GM18867 (cell line): ENCODE data around the gene SIGLEC12.
"Not testable (repeated sequence)": the region's sequence is repeated elsewhere in the genome, so short reads cannot be mapped to it uniquely, and the experiment has no call there.

ENCODE experiments used
- ATAC-seq: cut with Tn5 transposase; IDR thresholded peaks from one replicate; pipeline ENCODE4 v1.9.1; 2021; ENCODE audit warnings: mild to moderate bottlenecking, moderate library complexity; ENCODE audit not compliant: unreplicated experiment

The SIGLEC12 gene

DNA sequence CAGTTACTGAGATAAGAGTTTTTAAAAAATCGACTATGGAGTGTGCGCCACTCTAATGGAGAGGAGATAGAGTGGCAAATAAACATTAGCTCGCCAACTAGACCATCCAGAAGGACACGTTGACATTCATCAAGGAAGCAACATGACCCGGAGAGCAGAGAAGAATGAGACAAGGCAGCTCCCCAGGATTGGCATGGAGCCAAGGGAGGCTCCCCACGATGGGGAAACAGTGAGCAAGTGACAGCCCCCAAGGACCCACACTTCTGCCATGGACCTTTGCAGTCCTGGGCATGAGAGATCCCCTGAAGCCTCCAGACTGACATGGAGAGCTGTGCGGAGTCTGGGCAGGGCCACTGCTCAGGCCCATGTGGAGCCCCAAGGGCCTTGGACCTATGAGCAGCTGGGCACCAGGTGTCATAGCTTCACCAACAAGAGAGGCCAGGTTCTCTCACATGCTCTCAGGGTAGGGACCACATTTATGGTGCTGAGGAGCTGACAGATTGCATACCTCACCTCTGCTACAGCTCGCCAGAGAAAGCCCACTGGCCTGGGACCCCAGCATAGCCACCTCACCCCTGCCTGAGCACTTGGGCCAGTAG, 23.2 kb upstream of the SIGLEC12 start:
- no peak for ATAC-seq

DNA sequence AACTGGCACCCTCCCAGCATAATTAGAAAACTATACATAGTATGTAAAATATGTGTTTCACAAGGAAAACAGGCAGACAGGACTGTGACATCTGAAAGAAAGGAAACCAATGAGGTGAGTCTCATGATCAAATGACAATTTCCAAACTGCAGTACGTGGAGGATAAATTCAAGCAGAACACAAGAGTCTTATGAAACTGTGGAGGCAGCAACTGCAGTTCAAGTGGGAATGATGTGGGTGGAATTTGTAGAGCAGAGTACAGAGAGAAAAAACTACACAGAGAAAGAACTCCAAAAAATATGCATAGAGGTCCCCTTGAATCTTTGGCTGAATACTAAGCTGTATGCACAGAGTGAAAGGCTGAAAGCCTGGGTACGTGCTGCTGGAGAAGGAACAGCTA, 20.2 kb upstream of the SIGLEC12 start:
- no peak for ATAC-seq

DNA sequence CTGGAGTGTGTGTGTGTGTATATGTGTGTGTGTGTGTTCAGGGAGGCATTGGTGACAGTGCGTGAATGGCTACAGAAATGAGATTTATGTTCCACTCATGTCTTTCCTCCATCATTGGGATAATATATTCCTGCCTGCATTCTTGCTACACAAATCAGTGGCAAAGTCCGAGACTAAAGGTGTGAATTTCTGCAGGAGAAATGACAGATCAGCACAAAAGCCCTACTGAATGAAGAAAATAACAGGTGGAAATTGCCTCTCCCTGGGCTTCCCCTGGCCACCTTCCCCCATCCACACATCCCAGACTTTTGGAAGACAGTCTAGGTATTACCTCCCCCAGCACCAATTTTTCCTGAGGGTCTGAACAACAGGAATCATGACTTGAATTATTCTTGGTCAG, 19.8 kb upstream of the SIGLEC12 start:
- ATAC-seq: no peak

DNA sequence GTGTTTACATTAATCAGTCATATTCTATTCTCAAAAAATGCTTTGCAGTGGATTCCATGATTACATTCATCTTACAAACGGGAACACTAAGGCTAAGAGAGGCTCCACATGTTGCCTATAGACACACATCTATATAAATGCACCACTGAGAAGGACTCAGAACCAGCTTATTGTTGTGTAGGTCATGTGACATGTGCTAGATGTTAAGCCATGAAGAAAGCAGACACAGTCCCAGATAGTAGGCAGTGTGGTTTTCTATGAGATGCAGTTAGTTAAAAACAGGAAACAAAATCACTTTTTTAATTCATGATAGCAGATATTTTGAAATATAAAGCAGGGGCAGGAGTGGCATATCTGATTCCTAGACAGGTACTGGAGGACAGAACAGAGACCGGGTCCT, 19.1 kb upstream of the SIGLEC12 start:
- ATAC-seq: no peak

DNA sequence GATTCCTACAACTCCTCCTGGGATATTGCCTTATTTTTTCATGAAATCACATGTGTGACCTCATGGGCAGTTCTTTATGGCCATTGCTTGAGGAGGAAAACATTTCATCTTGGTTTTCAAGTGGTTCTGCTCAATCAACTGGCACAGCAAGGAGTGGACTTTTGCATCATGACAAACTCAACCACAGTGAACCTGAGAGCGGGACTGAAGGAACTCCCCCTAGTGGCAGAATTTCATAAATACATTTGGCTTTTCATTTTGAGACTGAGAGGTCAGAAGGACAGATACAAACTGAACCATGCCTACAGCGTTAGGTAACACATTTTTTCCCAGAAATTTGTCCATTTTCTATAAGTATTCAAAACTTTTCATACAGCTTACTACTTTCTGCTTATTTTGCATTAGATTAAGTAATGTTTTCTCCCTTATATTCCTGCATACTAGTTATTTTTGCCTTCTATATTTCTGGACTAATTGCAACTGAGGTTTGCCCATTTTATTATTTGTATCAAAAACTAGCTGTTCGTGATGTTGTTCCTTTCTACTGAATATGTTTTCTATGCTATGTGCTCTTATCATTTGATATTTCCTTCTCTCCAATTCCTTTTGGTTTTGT, 13.4 kb upstream of the SIGLEC12 start:
- ATAC-seq: no peak

DNA sequence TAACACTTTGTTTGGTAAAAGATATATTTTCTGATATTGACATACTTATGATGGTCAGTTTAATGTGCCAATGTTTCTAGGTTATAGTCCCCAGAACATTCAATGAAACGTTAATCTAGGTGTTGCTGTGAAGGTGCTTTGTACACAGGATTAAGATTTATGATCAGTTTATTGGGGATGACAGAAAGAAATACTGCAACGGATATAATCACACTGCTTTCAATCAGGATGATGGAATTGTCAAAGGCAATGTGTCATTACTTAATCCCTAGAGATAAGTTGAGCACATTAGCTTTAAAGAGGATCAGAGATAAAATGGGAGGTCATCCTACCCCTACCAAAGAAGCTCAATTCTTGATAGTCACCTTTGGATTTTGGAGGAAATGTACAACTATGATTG, 12.4 kb upstream of the SIGLEC12 start:
- ATAC-seq: no peak

DNA sequence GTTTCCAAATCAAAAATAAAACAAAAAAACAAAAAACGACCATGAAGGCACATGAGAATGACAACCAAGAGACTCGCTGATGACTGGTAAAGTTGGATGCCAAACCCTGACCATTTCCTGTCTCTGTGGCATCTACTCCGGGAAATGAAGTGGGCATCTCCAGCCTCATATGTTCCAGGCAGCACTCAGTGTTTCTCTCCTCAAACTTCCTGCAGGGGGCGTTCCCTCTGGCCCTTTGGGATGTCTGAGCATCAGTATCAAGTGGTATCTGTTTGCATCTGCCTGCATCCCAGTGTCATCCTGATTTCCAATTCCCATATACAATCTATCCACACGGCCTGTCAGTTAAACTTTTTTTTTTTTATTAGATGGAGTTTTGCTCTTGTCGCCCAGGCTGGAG, 9.8 kb upstream of the SIGLEC12 start:
- ATAC-seq: no peak

DNA sequence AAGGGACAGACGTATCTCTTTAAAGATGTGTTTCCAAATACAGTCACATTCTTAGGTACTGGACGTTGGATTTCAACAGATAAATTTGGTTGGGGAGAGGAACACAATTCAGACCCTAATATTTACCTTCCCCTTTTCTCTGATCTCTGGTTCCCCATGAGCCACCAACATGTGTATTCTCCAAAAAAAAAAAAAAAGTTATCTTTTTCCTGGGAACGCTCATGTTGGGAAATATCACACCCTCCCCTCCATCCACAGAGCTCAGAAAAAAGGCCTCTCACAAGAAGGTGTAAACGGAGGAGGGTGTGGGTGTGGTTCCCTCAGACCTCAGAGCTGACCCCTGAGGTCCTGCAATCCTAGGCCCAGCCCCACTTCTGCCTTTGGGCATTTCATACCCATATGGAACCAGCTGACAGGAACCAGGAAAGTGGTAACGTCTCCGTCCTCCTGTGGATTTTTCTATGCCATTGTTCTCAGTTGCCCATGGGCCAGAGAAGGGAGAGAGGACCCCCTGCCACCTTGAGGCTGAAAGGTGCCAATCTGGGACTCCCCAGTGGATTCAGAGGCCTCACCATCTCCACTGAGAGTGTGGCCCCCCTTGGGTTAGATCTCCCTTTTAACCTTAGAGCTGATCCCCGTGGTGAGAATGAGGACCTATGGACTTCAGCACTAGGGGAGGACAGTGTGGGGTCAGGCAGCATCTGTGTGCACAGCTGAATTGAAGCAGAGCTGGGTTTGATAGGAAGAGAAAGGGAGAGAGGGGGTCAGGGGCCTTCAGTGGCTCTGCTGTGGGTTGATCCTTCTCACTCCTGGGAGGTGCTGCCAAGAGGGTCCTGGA, 8.4 kb upstream of the SIGLEC12 start:
- ATAC-seq: no peak

DNA sequence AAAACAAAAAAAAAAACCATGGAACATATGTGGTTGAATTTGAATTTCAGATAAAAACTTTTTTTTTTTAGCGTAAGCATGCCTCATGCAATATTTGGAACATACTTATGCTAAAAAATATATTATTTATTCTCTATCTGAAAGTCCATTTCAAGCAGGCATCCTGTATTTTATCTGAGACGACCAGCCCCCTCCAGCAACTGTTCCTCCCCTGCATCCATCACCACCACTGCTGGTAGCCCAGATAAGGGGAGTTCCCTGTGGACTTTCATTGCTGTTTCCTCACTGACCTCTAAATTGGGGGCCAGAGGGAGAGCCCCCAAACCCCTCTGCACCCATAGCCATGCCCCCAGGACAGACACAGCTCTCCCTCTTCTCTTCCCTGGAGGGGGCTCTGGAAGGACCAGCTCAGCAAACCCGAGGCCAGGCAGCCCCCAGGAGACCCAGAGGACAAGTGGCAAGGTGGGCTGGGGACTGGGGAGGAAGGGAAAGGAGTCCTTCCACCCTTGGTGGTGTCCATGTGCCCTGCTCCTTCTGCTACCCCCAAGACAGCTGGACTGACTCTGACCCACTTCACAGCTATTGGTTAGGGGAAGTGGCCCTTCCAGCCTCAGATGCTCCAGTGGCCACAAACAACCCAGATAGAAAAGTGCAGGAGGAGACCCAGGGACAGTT, 6.6 kb upstream of the SIGLEC12 start:
- no peak for ATAC-seq

DNA sequence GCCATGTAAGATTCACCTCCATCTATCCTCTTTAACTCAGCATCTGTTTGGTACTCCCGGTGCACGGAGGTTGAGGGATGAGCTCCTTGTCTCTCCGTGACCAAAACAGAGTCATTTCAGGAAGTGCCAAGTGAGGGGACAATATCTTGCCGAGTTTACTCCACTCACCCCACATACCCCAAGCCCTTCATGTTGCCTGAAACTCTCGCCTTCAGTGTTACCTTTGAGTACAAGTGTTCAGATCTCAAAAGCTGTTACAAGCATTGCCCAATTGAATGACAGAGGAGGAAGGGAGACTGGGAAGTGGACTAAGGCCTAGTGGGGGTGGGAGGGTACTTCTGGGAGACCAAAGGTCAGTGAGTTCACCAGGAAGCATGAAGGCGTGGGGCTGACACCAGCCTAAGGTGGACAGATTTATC, 6.0 kb upstream of the SIGLEC12 start:
- ATAC-seq: no peak

DNA sequence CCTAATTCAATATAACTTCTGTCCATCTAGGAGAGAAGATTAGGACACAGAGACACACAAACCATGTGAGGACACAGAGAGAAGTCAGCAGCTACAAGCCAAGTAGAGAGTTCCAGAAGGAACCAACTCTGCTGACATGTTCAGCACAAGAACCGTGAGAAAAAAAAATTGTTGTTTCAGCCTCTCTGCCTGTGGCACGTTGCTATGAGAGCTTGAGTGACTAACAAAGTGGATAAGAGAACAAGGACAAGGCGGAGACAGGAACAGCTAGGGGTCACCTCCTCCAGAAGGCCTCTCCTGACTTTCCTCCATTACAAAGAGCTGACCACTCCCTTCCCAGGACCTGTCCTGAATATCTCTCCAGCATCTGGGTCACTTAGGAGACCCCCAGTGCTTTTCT, 5.6 kb upstream of the SIGLEC12 start:
- ATAC-seq: no peak

DNA sequence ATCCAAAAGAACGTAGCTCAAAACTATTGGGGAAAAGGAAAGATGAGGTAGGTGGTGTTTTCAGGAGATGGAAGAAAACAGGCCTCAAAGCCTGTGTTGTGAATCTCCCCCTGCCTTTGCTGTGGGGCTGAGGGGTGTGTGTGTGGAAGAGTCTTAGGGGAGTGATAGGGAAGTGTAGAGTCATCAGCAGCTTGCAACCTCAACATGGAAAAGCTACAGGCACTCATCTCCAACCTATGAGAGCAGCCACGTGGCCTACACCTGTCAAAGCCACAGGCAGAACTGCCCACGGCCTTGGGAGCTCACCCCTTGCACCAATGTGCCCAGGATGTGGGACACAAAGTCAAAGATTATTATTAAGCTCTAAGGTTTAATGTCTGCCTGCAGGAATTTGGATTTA, 4.3 kb upstream of the SIGLEC12 start:
- ATAC-seq: no peak

DNA sequence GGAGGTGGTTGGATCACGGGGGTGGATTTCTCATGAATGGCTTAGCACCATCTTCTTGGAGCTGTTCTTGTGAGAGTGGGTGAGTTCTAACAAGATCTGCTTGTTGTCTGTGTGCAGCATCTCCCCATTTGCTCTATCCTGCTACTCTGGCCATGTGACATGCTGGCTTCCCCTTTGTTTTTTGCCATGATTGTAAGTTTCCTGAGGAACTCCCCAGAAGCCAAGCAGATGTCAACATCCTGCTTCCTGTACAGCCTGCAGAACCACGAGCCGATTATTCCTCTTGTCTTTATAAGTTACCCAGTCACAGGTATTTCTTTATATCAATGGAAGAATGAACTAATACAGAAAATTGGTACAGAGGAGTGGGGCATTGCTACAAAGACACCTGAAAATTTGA, 2.3 kb upstream of the SIGLEC12 start:
- ATAC-seq: no peak

DNA sequence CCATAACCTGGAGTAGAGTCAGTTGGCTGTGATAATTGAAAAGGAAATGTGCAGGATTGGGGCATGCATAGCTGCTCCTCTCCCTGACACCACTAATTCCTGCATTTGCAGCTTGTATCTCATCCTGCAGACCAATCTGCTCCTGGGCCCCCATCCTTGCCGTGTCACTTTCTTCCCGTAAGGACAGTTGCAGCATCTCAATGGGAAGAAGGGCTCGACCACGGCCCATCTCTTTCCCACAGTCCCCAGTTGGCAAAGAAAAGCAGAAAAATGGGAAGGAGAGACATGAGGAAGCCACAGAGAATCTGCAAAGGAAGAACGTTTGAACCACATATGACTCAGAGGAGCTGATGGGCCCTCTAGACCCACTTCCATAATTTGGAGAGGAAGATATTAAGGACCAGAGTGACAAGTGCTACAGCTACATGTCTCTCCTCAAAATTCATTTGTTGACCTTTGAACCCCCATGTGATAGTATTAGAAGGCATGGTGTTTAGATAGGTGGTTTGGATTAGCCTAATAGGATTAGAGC, 1.8 kb upstream of the SIGLEC12 start:
- no peak for ATAC-seq

DNA sequence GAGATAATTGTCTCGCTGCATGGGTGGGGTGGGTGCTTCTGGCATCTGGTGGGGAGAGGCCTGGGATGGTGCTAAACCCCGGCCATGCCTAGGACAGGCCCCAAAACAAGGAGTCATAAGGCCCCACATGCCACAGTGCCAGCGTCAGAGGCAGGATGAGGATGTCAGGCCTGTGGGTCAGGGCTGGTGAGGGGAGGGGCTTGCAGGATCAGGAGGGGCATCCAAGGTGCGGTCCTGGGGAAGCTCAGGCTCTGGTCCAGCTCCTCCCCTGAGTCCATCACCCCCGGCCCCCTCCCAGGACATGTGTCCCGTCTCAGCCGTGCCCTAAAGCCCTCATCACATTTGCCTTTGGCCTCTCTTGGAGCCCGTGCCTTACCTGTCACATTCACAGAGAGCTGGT, 669 bp downstream of the SIGLEC12 start:
- ATAC-seq: not testable (repeated sequence)

DNA sequence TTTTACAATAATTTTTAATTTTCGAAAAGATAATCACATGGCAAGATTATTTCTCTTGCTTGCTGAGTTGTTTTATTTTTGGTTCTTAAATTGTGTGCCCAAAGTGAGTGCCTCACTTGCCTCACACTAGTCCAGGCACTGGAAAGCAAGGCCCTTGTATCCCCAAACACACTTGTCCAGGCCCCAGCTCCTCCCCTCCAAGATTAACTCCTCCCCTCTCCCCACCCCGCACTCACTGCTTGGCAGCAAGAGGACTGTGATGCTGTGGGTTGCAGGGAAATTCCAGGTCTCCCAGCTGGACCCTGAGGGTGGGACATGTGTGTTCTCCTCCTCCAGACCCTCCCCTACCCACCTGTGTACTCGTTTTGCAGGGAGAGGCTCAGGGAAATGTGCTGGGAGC, 3.9 kb downstream of the SIGLEC12 start:
- ATAC-seq: no peak

DNA sequence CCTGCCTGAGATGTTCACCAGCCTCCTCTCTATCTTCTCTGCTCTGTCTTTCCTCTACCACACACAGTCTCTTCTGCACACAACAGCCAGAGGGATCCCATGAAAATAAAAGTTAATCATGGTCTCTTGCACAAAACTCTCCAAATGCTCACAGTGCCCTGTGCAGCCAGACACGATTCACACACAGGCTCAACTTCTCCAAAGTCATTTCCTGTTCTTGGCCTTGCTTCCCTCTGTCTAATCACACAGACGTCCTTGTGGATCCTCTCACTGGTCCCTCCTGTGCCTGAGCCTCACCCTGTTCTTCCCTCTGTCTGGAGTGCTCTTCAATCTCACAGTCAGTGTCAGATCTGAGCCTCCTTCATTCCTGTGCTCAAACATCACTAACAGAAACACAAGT, 7.8 kb downstream of the SIGLEC12 start:
- no peak for ATAC-seq

DNA sequence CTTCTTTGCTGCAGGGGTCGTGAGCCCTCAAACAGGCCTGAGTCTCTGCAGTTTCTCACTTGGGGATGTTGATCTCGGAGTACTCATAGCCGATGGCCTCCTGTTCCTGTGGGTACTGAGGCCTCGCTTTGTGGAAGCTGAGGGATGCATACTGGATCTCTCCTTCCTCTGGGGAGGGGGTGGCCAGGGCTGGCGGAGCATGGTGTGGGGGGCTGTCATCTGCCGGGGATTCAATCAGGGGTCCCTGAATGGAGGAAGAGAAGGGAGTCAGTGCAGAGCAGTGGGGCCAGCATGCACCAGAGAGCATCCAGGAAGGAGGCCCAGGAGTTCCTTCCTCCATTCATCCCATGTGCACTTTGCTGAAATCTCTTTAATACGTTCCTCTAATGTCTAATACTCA, 10.0 kb downstream of the SIGLEC12 start:
- no peak for ATAC-seq

DNA sequence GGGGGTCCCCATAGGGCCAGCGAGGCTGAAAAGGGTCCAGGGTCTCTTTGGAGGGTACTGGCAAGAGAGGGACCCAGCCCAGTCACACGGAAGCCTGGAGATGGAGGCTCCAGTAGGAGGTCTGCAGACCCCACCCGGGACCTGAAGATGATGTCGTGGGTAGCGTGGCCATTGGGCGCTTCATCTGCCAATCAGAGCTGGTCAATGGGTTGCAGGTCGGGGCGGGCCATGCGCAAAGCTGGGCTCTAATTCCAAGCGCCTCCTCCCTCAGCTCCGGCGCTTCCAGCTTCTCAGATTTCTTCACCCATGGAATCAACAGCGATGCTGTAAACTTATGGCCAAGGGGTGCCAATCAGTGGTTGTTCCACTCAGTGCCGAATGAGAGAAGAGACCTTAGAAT, 10.9 kb downstream of the SIGLEC12 start:
- ATAC-seq: no peak

DNA sequence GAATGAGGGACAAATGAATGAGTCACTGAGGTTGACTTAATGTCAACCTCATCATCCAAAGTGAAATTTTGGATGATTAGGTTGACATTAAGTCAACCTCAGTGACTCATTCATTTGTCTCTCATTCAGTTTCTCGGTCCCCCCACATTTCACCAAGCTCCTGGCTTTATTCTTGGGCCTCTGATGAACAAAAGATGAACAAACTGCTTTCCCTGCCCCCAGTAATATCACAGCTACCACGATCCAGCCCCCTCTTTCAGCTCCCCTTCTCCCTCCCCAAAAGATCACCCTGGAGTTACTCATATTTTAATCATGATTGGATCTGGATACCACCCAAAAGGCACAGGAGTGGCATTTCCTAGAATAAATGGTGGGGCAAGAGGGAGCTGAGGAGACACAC, 12.5 kb downstream of the SIGLEC12 start:
- no peak for ATAC-seq

DNA sequence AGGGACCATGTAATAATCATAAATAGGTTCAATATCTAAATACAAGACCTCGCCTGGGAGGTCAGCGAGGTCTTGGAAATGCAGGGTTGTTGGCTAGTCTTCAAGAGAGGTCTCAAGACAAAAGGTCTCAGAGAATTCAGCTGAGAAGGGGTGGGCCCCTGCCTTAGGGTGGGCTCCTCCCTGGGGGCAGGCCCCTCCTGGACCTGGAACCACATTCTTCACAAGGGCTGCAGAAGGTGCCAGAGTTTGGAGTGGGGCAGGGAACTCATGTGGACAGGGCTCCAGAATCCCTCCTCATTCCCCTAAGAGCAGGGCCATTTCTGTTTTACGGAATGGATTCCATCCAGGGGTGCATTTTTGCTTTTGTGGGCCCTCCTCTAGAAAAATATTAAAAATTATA, 13.1 kb downstream of the SIGLEC12 start:
- ATAC-seq: no peak
